Measurements from ENCODE around the gene FARP1. TPM values are rescaled to one million over a fixed set of nuclear protein-coding genes. Genes with fewer than 3 reads are reported as not detected.

FARP1 gene
- total RNA-seq, 4 donors from 2014 or later = 13.1 to 71.2 (median 46.6) TPM

DNA sequence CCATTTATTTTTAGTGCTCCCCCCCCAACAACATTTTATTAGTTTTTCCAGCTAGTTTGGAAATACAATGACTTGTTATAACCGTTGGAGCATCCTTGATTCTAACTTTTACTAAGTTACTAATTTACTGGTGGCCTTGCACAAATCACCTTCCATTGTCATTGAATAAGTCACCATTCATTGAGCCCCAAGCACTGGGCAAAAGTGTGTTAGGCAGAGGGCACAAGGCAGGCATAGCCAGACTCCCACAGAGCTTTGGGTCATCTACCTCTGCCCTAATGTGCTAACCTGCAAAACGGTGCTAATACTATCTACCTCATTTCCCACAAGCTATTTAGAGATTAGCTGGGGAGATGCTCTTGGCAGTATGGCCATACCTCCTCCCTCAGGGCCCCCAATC lies 120.9 kb downstream of the FARP1 start:
- Histone ChIP-seq H3K36me3 (no peaks in the 10 kb centered on the region), H3K4me3 (no peak overlapping the region), H3K4me1 (no peaks in the 10 kb centered on the region), H3K27ac (no peak overlapping the region), H3K9me3 (no peaks in the 10 kb centered on the region), H3K27me3 (no peaks in the 10 kb centered on the region)
- TF ChIP-seq, protein P1, sequence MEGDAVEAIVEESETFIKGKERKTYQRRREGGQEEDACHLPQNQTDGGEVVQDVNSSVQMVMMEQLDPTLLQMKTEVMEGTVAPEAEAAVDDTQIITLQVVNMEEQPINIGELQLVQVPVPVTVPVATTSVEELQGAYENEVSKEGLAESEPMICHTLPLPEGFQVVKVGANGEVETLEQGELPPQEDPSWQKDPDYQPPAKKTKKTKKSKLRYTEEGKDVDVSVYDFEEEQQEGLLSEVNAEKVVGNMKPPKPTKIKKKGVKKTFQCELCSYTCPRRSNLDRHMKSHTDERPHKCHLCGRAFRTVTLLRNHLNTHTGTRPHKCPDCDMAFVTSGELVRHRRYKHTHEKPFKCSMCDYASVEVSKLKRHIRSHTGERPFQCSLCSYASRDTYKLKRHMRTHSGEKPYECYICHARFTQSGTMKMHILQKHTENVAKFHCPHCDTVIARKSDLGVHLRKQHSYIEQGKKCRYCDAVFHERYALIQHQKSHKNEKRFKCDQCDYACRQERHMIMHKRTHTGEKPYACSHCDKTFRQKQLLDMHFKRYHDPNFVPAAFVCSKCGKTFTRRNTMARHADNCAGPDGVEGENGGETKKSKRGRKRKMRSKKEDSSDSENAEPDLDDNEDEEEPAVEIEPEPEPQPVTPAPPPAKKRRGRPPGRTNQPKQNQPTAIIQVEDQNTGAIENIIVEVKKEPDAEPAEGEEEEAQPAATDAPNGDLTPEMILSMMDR (IDR thresholded peaks at IDR 0.05) = no peak
- no peak for TF ChIP-seq POLR2A (IDR thresholded peaks at IDR 0.05)
- no peak for DNase-seq
- intact Hi-C loops (cut with DNase I; ENCODE audit: low total_unique reads) = no loop called here

DNA sequence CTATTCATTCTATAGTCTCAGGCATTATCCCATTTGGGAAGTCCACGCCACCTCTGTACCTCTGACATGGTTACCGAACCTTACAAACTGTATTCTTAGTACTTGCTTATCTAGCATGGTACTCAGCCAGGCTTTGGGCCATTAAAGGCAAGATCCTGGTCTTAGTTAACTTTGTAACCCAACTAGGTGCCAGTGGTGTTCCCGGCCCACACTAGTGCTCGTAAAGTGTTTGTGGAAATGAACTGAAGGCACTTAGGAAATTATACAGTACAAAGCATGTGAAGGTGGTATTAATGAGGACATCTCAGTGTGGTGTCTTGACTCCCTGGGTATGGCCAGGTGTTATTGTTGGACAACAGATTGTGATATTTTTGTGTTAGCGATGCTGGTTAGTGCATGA lies 122.0 kb downstream of the FARP1 start:
- TF ChIP-seq POLR2A (IDR thresholded peaks at IDR 0.05) = no peak
- TF ChIP-seq, protein P1 (IDR thresholded peaks at IDR 0.05) = no peak
- H3K27me3 ChIP-seq = no peaks in the 10 kb centered on the region
- no peaks in the 10 kb centered on the region for H3K4me1 ChIP-seq
- no peak overlapping the region for H3K4me3 ChIP-seq
- intact Hi-C loops (cut with DNase I; ENCODE audit: low total_unique reads) = no loop called here
- no peaks in the 10 kb centered on the region for H3K36me3 ChIP-seq
- DNase-seq = no peak
- H3K27ac ChIP-seq = no peak overlapping the region
- H3K9me3 ChIP-seq = no peaks in the 10 kb centered on the region

DNA sequence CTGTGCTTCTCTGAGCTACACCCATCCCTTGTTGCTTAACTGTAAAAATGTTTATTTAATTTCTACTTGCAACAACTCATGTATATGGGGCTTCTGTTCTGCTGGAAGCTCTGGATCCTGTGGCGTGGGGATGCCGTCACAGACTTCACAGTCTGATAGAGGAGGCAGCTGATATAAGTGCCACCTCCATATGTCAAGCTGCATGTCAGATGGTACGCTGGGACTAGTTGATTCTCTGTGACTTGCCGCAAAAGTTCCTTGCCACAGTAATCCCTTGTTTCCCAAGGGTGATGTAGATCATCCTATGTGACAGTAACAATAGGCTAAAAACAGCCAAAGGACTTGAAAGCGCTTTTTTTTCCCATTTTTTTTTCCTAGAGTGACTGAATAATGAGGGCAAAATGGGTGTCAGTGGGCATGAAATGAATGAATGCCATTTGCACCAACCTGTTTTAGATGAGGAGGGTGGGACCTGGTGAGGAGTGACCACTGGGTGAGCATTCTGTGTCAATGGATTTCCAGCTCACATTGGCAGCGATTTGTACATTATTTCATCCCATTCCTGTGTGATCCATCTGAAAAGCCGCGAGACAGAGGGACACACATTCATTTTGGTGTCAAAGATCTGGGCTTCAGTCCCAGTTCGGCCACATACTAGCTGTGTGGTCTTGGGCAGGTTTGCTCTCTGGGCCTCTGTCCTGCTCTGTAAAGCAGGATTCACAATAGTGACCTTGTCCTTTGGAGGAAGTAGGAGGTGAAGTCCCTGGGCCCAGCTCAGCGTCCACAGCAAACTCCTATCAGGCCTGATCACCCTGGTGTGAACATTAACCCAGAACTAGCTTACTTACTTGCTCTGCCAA lies 123.0 kb downstream of the FARP1 start:
- H3K9me3 ChIP-seq = no peaks in the 10 kb centered on the region
- TF ChIP-seq POLR2A (IDR thresholded peaks at IDR 0.05) = no peak
- TF ChIP-seq, protein P1 (IDR thresholded peaks at IDR 0.05) = no peak
- no peak for DNase-seq
- intact Hi-C loops (cut with DNase I; ENCODE audit: low total_unique reads) = no loop called here
- no peaks in the 10 kb centered on the region for H3K36me3 ChIP-seq
- H3K4me3 ChIP-seq = no peak overlapping the region
- H3K27me3 ChIP-seq = no peaks in the 10 kb centered on the region
- H3K4me1 ChIP-seq = no peaks in the 10 kb centered on the region
- H3K27ac ChIP-seq = no peak overlapping the region

DNA sequence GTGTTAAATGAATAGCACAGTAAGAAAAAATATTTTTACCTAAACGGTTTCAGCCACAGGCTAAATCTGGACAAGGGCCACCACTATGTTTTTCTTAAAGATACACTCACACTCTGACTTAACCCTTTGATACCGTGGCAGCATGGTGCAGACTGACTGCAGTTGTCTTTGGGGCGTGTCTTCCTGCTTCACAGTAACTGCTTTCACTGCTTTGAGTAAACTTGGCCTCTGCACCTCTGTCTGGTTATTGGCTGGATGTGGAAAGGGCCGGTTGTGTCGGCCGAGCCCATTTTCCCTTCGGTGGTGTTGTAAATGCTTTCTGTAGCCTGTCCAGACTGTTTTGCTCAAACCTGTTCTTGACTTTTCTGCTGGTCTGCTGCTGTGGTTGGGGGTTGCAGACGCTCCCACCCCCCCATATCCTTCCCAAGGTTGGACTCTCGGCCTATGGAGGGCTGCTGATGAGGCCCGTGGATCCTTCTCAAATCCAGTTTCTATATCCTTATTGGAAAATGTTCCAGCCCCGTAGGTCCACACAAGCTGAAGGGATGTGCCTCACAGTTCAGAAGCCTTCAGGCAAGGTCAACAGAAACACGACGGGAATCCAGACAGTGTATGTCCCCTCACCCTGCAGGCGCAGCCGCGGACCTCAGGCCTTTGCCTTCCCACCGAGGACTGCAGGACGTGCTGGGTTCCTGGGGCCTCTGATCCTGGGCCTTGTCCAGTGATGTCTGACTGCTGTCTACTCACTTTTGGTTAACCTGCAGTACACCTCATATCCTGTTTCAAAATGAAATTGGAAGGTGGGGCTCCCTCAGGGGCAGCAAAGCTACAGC lies 124.4 kb downstream of the FARP1 start:
- DNase-seq = no peak
- Histone ChIP-seq H3K27me3 (no peaks in the 10 kb centered on the region), H3K4me3 (no peak overlapping the region), H3K36me3 (no peaks in the 10 kb centered on the region), H3K4me1 (no peaks in the 10 kb centered on the region), H3K27ac (no peak overlapping the region), H3K9me3 (no peaks in the 10 kb centered on the region)
- intact Hi-C loops (cut with DNase I; ENCODE audit: low total_unique reads) = no loop called here
- TF ChIP-seq, protein P1 (IDR thresholded peaks at IDR 0.05) = no peak
- no peak for TF ChIP-seq POLR2A (IDR thresholded peaks at IDR 0.05)

DNA sequence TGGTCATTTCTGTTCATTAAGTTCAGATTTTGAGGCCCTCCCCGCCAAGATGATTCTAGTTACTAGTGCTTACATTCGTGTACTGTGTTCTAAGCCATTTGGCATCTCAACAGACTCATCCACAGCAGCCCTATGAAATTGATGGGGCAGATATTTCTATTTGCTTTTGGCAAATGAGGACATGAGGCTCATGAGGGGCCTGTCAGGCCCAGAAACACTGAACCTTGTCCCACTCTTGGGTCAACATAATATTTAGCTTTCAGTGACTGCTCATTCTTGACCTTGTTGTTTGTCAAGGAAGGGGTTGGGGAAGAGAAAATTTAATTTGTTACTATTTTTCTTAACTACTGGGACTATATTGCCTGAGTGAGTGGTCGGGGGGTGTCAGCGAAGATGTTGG lies 126.5 kb downstream of the FARP1 start:
- Histone ChIP-seq H3K27ac (no peak overlapping the region), H3K27me3 (no peaks in the 10 kb centered on the region), H3K4me3 (no peak overlapping the region), H3K4me1 (no peaks in the 10 kb centered on the region), H3K9me3 (no peaks in the 10 kb centered on the region), H3K36me3 (no peaks in the 10 kb centered on the region)
- TF ChIP-seq POLR2A (IDR thresholded peaks at IDR 0.05) = no peak
- no peak for DNase-seq
- intact Hi-C loops (cut with DNase I; ENCODE audit: low total_unique reads) = no loop called here
